Raji (cell line): ENCODE data around the gene WDR36.

Source experiments
- POLR2A ChIP-seq: IDR thresholded peaks from 2 replicates; pipeline ENCODE4 v1.6.1; 2011; ENCODE audit warnings: low read depth, low read length, control low read depth; ENCODE audit not compliant: insufficient read depth

The WDR36 gene

DNA sequence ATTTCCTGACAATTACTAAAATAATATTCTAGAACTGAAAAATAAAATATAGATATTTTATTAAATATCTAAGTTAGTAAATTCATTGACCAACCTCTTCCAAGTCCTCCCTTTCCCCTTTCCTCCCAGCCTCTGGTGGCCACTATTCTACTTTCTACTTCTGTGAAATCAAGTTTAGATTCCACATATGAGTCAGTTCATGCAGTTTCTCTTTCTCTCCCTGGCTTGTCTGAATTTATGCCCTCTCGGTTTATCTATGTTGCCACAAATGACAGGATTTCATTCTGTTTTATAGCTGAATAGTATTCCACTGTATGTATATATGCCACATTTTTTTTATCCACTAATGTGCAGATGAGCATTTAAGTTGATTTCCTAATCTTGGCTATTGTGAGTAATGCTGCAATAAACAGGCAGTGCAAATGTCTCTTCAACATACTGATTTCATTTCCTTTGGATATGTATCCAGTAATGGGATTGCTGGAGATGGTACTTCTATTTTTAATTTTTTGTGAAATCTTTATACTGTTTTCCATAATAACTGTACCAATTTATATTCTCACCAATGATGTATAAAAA is 52.3 kb downstream of the WDR36 start:
- no peak for TF ChIP-seq POLR2A

DNA sequence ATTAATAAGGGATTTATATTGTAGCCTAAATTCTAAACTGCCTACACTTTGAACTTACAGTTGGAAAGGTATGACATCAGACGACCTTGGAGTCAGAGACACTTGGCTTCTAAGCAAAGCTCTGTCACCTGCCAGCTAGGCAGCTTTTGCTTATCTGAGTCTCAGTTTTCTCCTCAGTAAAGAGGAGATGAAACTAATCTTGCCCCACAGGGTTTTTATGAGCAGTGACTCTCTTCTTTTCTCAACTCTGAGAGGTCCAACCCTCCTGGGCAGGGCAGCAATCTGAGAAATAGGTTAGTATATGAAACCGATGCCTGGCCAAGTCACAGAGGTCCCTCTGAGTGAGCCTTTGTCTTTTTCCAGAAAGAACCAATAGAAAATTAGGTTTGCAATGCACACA is 53.9 kb downstream of the WDR36 start:
- TF ChIP-seq POLR2A: no peak

DNA sequence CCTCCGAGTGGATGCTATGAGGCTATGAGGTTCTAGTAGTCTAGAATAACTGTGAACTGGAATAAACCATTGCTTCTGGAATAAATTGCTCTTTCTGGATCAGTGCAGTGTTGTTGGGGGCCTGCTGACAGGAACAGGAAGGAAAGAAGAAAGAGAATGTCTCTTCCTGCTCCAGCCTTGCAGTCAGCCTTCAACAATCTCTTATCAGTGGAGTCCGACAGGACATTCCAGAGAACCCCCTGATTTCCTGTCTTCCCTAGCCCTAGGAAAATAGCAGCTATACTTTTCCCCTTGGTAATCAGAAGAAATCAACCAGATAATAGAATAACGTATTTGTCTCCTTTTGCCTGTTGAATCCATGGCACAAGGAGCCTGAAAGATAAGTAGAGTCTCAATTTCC is 55.4 kb downstream of the WDR36 start:
- no peak for TF ChIP-seq POLR2A

DNA sequence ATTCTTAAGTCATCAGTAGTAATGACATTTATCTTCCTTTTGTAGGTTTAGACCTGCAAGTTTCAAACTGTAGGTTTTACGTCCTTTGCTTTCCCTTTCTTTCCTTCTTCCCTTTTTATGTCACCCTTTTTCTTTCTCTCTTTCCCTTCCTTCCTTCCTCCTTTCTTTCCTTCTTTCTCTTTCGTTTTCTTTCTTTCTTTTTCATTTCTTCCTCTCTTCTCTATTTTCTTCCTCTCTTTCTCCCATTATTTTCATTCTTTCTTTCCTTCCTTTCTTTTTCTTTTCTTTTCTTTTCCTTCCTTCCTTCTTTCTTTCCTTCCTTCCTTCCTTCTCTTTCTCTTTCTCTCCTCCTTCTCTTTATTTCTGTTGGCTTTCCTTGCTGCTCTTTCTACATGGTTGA is 59.9 kb downstream of the WDR36 start:
- no peak for TF ChIP-seq POLR2A

DNA sequence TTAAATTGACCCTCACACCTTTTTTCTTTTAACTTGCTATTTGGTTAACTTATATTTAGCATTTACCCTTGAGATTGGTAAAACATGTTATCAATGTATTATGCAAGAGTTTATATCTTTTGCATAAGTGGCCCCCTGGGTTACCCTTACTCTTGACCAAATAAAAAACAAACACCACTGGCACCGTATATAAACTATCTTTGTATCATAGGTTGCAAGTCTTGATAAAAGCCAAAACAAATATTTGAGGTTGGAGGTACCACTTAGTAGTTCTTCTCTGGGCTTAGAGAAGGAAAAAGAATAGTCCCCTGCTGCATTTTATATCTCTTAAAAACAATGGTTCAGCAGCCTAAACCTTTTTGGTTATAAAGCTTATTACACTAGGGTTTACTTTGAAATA is 61.3 kb downstream of the WDR36 start:
- no peak for TF ChIP-seq POLR2A

DNA sequence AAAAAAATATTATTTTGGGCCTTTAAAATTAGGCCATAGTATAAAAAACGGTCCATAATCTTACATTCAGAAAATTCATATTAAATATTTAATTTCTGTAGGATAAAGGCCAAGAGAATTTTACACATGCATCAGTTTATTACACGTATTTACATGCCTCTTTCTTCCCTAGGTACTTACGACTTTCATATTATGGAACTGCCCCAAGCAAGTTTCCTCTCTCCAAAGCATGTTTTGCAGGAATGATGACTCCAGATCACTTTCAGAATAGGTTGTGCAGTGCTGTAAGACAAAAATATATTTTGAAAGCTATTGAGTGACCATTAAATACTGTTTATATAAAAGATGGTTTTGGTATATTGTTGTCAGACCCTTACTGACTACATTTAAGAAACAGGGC is 61.8 kb downstream of the WDR36 start:
- TF ChIP-seq POLR2A: no peak

DNA sequence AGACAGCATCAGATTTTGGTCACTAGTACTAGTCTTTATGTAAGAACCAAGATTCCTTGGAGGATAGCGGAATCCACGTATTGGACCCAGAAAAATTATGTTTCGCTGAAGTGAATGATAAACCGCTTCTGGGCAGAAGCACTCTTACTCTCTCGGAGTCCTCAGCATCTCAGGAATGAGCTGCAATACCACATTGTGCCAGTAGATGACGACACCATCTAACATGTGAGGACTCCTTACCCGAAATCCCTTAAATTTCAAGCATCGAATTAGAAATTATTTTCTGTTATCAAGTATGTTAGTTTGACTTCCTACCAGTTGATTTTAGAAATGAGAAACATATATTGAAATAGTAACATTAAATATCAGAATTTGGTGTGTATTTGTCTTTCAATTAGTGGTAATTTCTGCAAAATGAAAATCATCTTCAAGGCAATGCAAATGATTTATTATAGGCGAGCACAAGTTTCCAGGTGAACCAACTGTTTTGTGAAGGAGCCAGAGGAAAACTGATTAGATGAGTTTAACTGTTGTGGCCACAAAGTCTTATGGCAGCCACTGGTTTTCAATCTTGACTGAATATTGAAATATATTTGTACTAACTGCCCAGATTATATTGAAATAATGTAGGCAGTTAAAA is 66.1 kb downstream of the WDR36 start:
- no peak for TF ChIP-seq POLR2A

DNA sequence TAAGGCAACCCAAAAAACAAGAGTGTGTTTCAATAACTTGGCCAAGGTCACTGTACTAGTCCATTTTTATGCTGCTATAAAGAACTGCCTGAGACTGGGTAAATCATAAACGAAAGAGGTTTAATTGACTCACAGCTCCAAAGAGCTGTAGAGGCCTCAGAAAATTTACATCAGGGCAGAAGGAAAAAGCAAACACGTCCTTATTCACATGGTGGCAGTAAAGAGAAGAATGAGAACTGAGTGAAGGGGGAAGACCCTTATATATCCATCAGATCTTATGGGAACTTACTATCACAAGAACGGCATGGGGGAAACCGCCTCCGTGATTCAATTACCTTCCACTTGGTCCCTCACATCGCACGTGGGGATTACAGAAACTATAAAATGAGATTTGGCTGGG is 67.7 kb downstream of the WDR36 start:
- no peak for TF ChIP-seq POLR2A

DNA sequence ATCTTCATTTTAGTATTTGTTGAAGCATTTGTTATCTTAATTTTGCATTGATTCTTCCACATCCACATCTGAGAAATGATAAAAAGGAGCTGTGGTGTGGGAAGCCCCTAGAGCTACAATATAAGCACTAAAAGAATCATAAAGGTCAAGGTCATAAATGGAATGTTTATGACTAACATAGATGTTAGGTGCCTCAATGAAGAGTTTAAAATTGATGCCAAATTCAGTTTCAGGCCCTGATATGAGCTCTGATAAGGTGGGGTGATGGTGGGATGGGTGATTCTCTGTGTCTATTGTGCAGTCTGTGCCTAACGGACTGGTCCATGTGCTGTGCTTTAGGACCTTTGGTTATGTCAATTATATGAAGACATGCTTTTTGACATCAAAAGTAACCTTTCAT is 70.9 kb downstream of the WDR36 start:
- no peak for TF ChIP-seq POLR2A

DNA sequence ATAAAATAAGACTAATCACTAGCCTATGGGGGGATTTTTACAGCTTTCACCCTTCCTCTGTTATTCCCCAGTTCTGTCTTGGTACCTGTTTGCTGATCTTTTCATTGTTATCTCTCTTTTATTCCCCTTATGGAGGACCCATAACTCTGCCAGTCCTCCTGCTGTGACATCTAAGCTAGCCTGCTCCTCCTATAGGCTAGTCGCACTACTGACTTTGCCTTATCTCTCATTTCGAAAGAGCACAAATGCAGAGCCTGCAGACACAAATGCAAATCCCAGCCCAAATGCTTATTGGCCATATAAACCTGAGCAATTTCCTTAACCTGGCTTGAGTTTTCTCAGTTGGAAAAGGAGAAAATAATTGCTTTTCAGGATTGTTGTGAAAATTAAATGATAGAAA is 72.9 kb downstream of the WDR36 start:
- TF ChIP-seq POLR2A: no peak

DNA sequence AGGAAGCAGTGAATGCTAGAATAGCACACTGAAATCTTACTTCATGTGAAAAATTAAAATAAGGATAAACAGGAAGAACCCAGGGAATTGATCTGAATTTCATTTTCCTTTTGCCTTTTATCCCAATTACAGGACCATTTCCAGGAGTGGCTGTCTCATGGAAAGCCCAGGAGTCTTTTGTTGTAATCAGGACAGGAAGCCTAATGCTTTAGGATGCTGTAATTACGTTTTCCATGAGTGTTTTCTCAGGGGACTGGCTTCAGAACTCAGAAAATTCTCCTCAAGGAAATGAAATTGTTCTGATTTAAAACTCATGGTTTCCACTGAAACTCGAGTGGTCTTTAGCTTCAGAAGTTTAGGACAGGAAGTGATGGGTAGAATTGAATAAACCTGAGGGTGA is 75.4 kb downstream of the WDR36 start:
- no peak for TF ChIP-seq POLR2A

DNA sequence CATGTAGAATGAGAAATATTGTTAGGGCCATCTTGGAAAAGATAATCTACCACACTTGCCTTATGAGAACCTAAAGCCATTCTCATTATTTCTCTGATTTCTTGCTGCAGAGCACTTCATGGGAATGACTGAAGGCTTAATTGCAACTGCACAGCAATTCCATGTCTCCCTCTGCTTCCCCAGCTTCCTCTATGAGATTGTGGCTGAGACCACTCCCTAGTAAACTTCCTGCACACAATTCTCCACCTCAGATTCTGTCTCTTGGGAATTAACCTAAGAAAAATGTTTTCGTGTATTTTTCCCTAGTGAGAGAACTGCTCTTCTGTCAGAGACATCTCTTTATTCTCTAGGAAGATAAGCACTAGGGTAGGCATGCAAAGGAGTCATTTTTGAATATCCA is 76.5 kb downstream of the WDR36 start:
- TF ChIP-seq POLR2A: no peak

DNA sequence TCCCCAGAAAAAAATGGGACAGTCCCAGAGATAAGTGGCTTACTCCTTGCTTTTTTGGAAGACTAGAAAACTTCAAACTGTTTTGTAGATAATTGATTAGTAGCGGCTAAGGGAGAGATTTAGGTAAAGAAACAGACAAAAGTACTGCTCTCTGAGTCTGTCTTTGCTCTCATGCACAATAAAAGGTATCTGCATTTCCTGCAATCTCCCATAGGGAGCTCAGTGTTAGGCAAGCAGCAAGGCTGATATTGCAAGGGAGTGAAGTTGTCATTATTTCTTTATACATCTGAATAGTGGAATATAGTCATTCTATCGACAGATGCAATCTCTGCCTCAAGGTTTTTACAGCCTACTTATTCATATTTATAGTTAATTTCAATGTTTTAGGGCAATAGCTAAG is 77.1 kb downstream of the WDR36 start:
- no peak for TF ChIP-seq POLR2A

DNA sequence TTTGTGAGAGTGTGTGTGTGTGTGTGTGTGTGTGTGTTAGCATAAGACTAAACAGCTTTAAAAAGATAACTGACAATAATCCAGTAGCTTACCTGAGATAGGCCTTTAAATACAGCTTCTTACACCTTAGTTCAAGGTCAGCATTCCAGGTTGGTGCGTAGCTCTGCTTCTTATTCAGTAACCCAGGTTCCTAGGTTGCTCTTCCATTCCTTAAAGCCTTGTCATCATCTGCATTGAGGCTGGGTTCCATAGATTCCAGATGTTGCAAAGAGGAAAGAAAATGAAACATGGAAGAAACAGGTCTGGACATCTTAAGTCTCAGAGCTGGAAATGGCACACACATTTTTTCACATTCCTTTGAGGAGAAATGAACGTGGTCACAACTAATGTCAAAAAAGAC is 78.1 kb downstream of the WDR36 start:
- no peak for TF ChIP-seq POLR2A

DNA sequence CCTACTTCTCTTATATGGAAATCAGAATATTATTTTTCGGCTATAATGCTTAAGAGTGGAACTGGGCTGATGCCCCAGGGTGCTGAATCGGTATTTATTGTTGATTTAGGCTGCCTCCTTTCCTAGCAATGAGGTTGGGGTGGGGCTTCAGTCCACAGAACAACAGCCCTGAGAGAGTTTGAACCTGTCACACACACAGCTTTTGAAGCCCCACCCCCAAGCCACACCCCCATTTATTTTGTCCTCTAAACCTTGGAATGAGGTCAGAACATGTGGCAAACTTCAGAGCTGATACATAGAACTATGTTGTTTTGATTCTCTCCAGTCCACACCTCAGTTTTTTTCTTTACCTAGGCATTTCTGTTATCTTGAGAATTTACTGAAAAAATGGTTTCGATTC is 80.4 kb downstream of the WDR36 start:
- TF ChIP-seq POLR2A: no peak

DNA sequence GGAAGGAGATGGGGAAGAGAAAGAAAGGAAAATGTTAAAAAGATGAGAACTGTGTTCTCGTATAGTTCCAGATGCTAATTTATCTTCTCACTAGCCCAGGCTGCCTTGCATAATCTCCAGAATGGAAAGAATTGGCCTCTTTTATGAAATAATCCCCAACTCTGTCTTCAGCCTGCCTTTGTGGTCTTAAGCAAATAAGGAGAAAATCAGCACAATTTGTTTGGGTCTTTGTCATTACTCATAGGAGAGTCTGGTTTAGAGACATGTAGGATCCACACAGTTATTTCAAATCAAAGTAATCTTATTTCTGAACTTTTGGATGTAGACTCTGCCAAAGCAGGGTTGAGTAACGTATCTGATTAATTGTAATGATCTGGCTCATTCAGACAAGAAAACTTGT is 81.3 kb downstream of the WDR36 start:
- TF ChIP-seq POLR2A: no peak
